Measurements from ENCODE around the gene SNX13. TPM values are rescaled to one million over a fixed set of nuclear protein-coding genes. Genes with fewer than 3 reads are reported as not detected.

The SNX13 gene
- total RNA-seq, 6 experiments from 2014 or later, result 29.0 to 33.1 (median 30.3) TPM

GRCh38 chr7:17934094-17934493, 6.2 kb downstream of the SNX13 start:
- no peaks in the 10 kb centered on the region for H3K9me3 Mint-ChIP-seq
- no peak for DNase-seq
- H3K36me3 Mint-ChIP-seq (ENCODE audit: low read depth), result no peaks in the 10 kb centered on the region
- TF ChIP-seq CTCF (IDR thresholded peaks at IDR 0.05), result no peak
- H3K4me3 Mint-ChIP-seq, result no peak overlapping the region
- H3K4me1 Mint-ChIP-seq (ENCODE audit: low read depth), result peaks cover 59% of the 10 kb centered on the region
- no peak overlapping the region for H3K27ac Mint-ChIP-seq
- H3K27me3 Mint-ChIP-seq (ENCODE audit: insufficient read depth), result no peaks in the 10 kb centered on the region; the same call in 1 of the 2 replicates

- Mint-ChIP-seq H3K36me3 (ENCODE audit: low read depth) (no peaks in the 10 kb centered on the region), H3K4me1 (ENCODE audit: low read depth) (peaks cover 45% of the 10 kb centered on the region), H3K9me3 (no peaks in the 10 kb centered on the region), H3K4me3 (no peak overlapping the region), H3K27ac (no peak overlapping the region), H3K27me3 (ENCODE audit: insufficient read depth) (no peaks in the 10 kb centered on the region; the same call in 1 of the 2 replicates)
- no peak for DNase-seq
- TF ChIP-seq CTCF (IDR thresholded peaks at IDR 0.05), result no peak
Measured at GRCh38 chr7:17932770-17933169, 7.5 kb downstream of the SNX13 start.

- no peaks in the 10 kb centered on the region for H3K9me3 Mint-ChIP-seq
- H3K27me3 Mint-ChIP-seq (ENCODE audit: insufficient read depth), result no peaks in the 10 kb centered on the region
- H3K4me3 Mint-ChIP-seq, result no peak overlapping the region
- H3K36me3 Mint-ChIP-seq (ENCODE audit: low read depth), result no peaks in the 10 kb centered on the region
- peaks cover 34% of the 10 kb centered on the region for H3K4me1 Mint-ChIP-seq (ENCODE audit: low read depth)
- no peak for TF ChIP-seq CTCF (IDR thresholded peaks at IDR 0.05)
- DNase-seq, result no peak
- H3K27ac Mint-ChIP-seq, result no peak overlapping the region
Measured at GRCh38 chr7:17931069-17931468, 9.2 kb downstream of the SNX13 start.

GRCh38 chr7:17930546-17930945, 9.7 kb downstream of the SNX13 start:
- H3K9me3 Mint-ChIP-seq, result no peaks in the 10 kb centered on the region
- no peak overlapping the region for H3K27ac Mint-ChIP-seq
- no peaks in the 10 kb centered on the region for H3K36me3 Mint-ChIP-seq (ENCODE audit: low read depth)
- H3K4me3 Mint-ChIP-seq, result no peak overlapping the region
- no peak for DNase-seq
- H3K27me3 Mint-ChIP-seq (ENCODE audit: insufficient read depth), result no peaks in the 10 kb centered on the region; the same call in 1 of the 2 replicates
- no peak for TF ChIP-seq CTCF (IDR thresholded peaks at IDR 0.05)
- peaks cover 34% of the 10 kb centered on the region for H3K4me1 Mint-ChIP-seq (ENCODE audit: low read depth)

- Mint-ChIP-seq H3K9me3 (no peaks in the 10 kb centered on the region), H3K4me1 (ENCODE audit: low read depth) (peaks cover 29% of the 10 kb centered on the region), H3K36me3 (ENCODE audit: low read depth) (no peaks in the 10 kb centered on the region), H3K27me3 (ENCODE audit: insufficient read depth) (no peaks in the 10 kb centered on the region; the same call in 1 of the 2 replicates), H3K4me3 (no peak overlapping the region), H3K27ac (no peak overlapping the region)
- DNase-seq, result no peak
- TF ChIP-seq CTCF (IDR thresholded peaks at IDR 0.05), result no peak
Measured at GRCh38 chr7:17929647-17930395, 10.5 kb downstream of the SNX13 start.

Measured in HFFc6 (cell line).